ENCODE data around the gene HPRT1.

Gene HPRT1

DNA sequence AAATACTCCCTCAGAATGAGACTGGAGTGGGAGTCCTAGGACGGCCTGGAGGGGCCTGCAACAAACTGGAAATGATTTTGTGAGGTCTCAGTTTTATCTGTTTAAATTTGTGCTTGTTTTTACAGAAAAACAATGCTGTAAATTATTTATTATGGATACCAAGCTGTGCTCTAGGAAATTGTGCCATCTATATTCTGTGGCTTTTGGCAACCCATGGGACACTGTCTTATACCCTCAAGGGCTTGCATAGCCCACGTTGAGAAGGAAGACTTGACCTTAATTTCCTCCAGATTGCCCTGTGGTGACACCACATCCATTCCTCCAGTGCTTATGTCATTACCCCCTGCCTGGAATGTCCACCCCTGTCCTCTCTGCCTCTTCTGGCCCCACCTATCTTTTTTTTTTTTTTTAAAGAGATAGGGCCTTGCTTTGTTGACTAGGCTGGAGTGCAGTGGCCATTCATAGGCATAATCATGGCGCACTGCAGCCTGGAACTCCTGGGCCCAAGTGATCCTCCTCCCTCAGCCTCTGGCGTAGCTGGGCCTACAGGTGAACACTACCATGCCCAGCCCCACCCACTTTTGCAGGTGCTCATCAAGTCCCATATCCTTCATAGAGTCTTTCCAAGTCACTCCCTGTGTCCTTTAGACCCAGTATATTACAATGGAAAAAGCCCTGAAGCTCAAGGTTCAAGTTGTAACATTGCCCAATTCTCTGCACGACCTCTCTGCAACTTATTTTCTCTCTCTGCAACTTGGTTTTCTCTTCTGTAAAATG is 77.4 kb downstream of the HPRT1 start:
- no peak overlapping the region for H3K4me3 ChIP-seq
- H3K27ac ChIP-seq: no peak overlapping the region

- Histone ChIP-seq H3K27ac (no peak overlapping the region), H3K4me3 (no peak overlapping the region)
Observed at GRCh38 chrX:134538316-134538715, 78.4 kb downstream of the HPRT1 start.

DNA sequence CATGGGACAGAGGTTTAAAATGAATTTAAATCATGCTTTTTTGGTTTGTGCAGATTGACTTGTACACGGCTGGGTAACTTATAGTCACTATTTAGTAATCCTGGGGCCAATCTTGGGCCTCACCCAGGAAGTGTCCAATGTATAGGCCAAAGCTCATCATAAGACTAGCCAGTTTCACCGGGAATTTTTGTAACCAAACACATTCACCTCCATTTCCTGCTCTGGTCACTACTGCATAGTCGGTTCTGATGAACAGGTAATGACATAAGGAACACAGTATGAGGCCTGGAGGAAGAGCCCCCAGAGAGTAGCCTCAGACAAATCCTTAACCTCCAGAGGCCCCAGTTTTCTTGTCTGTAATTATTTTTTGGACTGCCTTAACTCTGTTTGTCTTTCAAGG is 81.9 kb downstream of the HPRT1 start:
- no peak overlapping the region for H3K27ac ChIP-seq
- no peak overlapping the region for H3K4me3 ChIP-seq

DNA sequence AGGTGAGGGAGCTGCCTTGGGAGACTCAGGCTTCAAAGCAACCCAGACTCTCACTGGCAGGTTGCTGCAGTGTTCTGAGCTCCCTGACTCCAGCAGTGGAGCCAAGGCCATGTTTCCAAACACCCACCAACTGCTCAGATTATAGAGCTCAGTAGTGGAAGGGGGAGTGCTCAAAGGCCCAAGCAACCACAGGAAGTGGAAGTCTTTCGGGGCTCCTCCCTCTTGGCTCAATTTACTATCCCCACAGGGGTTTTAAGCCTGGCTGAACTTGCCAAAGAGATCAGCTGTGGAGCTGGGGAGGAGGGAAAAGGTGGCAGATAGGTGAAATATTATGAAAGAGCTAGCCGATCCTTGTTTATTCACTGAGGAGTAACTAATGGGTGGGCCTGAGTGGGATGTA is 82.5 kb downstream of the HPRT1 start:
- Histone ChIP-seq H3K27ac (no peak overlapping the region), H3K4me3 (no peak overlapping the region)

- Histone ChIP-seq H3K27ac (no peak overlapping the region), H3K4me3 (no peak overlapping the region)
Observed at GRCh38 chrX:134543288-134543687, 83.3 kb downstream of the HPRT1 start.

DNA sequence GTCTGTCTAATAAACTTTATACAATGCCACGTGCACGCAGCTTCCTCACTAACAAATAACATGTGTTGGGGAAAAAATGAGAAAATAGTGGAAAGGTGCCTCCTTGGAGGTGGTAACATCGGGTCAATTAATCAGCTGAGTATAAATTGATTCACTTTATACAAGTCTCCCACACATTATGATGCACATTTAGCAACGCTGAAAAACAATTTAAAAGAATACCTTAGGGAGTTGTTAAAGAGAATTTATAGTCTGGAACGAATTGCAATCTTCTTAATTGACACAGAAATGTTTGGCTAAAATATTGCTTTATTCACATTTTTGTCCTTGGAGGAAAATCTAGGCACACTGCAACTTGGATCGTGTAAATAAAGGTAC is 84.2 kb downstream of the HPRT1 start:
- Histone ChIP-seq H3K27ac (peak overlapping the region in 2 of 21 experiments; percentile 50 to 55), H3K4me3 (no peak overlapping the region)

GRCh38 chrX:134544513-134545151 is 84.7 kb downstream of the HPRT1 start:
- H3K4me3 ChIP-seq: no peak overlapping the region
- H3K27ac ChIP-seq: peak overlapping the region in 4 of 21 experiments; percentile 28 to 55 (median 40)

DNA sequence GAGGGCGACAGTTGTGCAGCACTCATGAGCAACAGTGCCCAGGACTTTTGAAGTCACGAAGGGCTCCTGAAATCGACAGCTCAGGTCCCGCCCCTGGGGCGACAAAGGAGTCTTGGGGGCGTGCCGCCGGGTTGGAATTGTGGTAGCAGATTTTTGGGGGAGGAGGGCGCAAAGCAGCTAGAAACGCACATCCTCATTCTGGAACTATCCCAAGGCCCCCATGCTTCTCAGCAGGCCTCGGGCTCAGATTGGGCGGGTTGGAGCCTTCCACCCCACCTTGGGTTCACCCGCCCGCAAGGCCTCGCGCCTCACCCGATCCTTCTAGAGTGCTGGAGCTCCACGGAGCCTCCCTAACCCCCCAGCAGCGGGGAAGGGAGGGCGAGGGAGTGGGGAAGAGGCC is 85.5 kb downstream of the HPRT1 start:
- Histone ChIP-seq H3K27ac (no peak overlapping the region), H3K4me3 (no peak overlapping the region)

DNA sequence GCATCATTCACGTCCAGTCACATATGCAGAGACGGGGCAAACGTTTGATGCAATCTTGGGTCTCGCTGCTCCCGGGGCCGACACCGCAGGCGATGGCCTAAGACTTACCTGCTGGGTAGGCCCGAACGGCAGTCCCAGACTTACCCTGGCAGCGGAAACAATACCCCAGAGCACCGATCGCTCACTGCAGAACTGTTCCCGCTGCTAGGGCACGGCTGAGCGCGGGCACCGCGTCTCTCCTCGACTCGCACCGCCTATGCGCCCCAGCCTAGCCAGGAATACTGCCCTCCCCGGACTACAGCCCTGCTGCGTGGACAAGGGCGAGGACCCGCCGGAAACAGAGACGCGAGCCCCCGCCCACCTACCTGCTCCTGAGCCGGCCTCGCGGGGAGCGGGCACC is 86.2 kb downstream of the HPRT1 start:
- Histone ChIP-seq H3K4me3 (no peak overlapping the region), H3K27ac (no peak overlapping the region)

DNA sequence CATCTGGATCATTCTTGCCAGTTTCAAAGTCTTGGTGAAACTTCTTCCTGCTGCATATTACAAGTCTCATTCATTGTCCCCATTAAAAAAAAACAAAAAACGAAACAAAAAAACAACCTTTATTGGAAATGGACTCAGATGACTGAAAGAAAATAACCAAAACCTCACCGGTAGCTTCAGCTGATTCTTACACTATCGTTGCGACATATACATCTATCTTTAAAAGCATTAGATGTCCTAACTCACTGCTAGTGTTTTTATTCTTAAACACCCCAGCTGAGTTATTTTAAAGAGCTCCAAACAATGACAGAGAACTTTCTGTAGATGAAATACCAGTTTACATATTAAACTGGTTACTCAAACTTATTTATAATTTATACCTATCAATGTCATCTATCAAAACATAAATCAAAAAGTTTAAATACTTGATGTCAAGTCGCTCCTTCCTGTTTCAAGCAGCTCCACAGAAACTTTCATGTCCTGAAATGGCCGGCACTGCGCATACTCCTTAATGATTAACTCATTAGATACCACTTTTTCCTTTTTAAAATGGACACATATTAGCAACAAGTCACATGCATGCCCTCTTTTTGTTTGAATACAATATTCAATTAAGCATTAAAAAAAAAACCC is 87.2 kb downstream of the HPRT1 start:
- no peak overlapping the region for H3K27ac ChIP-seq

GRCh38 chrX:134548257-134549201 is 88.6 kb downstream of the HPRT1 start:
- Histone ChIP-seq H3K4me3 (peak overlapping the region; percentile 33 to 52 (median 42)), H3K27ac (peak overlapping the region in 9 of 21 experiments; percentile 13 to 86 (median 75))

More for the DNA sequence above, 87.2 kb downstream of the HPRT1 start:
- peak overlapping the region in 1 of 7 experiments; percentile 52 for H3K4me3 ChIP-seq
